ENCODE measurements around the gene STX5.
"Not testable (repeated sequence)": the region's sequence is repeated elsewhere in the genome, so short reads cannot be mapped to it uniquely, and the experiment has no call there.

STX5 gene

GRCh38 chr11:62854825-62855570 lies 23.1 kb upstream of the STX5 start:
- in situ Hi-C loops (cut with HindIII; ENCODE audit: low sequenced_read_pairs) = no loop called here

- in situ Hi-C loops (cut with HindIII; ENCODE audit: low sequenced_read_pairs) = no loop called here
Observed at GRCh38 chr11:62854013-62854824, 22.4 kb upstream of the STX5 start.

- in situ Hi-C loops (cut with HindIII; ENCODE audit: low sequenced_read_pairs) = no loop called here
Observed at GRCh38 chr11:62853279-62853965, 21.6 kb upstream of the STX5 start.

- in situ Hi-C loops (cut with HindIII; ENCODE audit: low sequenced_read_pairs) = no loop called here
Observed at GRCh38 chr11:62852523-62853188, 20.8 kb upstream of the STX5 start.

- in situ Hi-C loops (cut with HindIII; ENCODE audit: low sequenced_read_pairs) = no loop called here
Observed at GRCh38 chr11:62851807-62852522, 20.1 kb upstream of the STX5 start.

- in situ Hi-C loops (cut with HindIII; ENCODE audit: low sequenced_read_pairs) = no loop called here
Observed at GRCh38 chr11:62850911-62851806, 19.3 kb upstream of the STX5 start.

GRCh38 chr11:62847767-62848314 lies 16.0 kb upstream of the STX5 start:
- in situ Hi-C loops (cut with HindIII; ENCODE audit: low sequenced_read_pairs) = no loop called here

- in situ Hi-C loops (cut with HindIII; ENCODE audit: low sequenced_read_pairs) = no loop called here
Observed at GRCh38 chr11:62846177-62846576, 14.3 kb upstream of the STX5 start.

- in situ Hi-C loops (cut with HindIII; ENCODE audit: low sequenced_read_pairs) = no loop called here
Observed at GRCh38 chr11:62844154-62844553, 12.3 kb upstream of the STX5 start.

GRCh38 chr11:62843466-62843865 lies 11.6 kb upstream of the STX5 start:
- in situ Hi-C loops (cut with HindIII; ENCODE audit: low sequenced_read_pairs) = no loop called here

- in situ Hi-C loops (cut with HindIII; ENCODE audit: low sequenced_read_pairs) = not testable (repeated sequence)
Observed at GRCh38 chr11:62842891-62843290, 11.0 kb upstream of the STX5 start.

GRCh38 chr11:62842171-62842741 lies 10.4 kb upstream of the STX5 start:
- in situ Hi-C loops (cut with HindIII; ENCODE audit: low sequenced_read_pairs) = no loop called here

- in situ Hi-C loops (cut with HindIII; ENCODE audit: low sequenced_read_pairs) = no loop called here
Observed at GRCh38 chr11:62841361-62842170, 9.7 kb upstream of the STX5 start.

- in situ Hi-C loops (cut with HindIII; ENCODE audit: low sequenced_read_pairs) = not testable (repeated sequence)
Observed at GRCh38 chr11:62840721-62841360, 9.0 kb upstream of the STX5 start.

- in situ Hi-C loops (cut with HindIII; ENCODE audit: low sequenced_read_pairs) = no loop called here
Observed at GRCh38 chr11:62839050-62839945, 7.4 kb upstream of the STX5 start, which contains the start of gene WDR74. Gene WDR74, minus strand, starts transcription at chr11:62839590. Its CDS starts 20 bp downstream, at chr11:62839570.

GRCh38 chr11:62835336-62835735 lies 3.5 kb upstream of the STX5 start:
- in situ Hi-C loops (cut with HindIII; ENCODE audit: low sequenced_read_pairs) = no loop called here

Measured in DLD1 (cell line).